H9 (cell line): ENCODE results near the gene R3HDM1. TPM values are rescaled to one million over a fixed set of nuclear protein-coding genes. Genes with fewer than 3 reads are reported as not detected.

Experiments
- DNase-seq: peaks from one replicate; pipeline ENCODE4 v3.0.0-alpha.2; 2017
- H2AFZ ChIP-seq: one replicate; pipeline ENCODE4 v1.6.1; 2013; ENCODE audit warnings: mild to moderate bottlenecking, low read length, control low read depth, moderate library complexity
- H2AK5ac ChIP-seq: 2 replicates; pipeline ENCODE4 v1.6.1; 2013; ENCODE audit warnings: low read length, control low read depth, mixed read lengths; ENCODE audit not compliant: insufficient read length
- H2BK120ac ChIP-seq: one replicate; pipeline ENCODE4 v1.6.1; 2013; ENCODE audit warnings: low read depth, mild to moderate bottlenecking, low read length, control low read depth, inconsistent platforms; ENCODE audit not compliant: poor library complexity, severe bottlenecking
- H2BK12ac ChIP-seq: 2 replicates; pipeline ENCODE4 v1.6.1; 2013; ENCODE audit warnings: low read length, control low read depth, mixed read lengths, low read depth; ENCODE audit not compliant: insufficient read length
- H2BK15ac ChIP-seq: 2 replicates; pipeline ENCODE4 v1.6.1; 2013; ENCODE audit warnings: low read depth, low read length, control low read depth
- H2BK20ac ChIP-seq: one replicate; pipeline ENCODE4 v1.6.1; 2013; ENCODE audit warnings: low read depth, mild to moderate bottlenecking, low read length, control low read depth, inconsistent platforms; ENCODE audit not compliant: poor library complexity, severe bottlenecking
- H2BK5ac ChIP-seq: 2 replicates; pipeline ENCODE4 v1.6.1; 2013; ENCODE audit warnings: low read length, control low read depth, mixed read lengths; ENCODE audit not compliant: insufficient read length
- H3K14ac ChIP-seq: 2 replicates; pipeline ENCODE4 v1.6.1; 2013; ENCODE audit warnings: low read length, control low read depth; ENCODE audit not compliant: insufficient read depth
- H3K18ac ChIP-seq: 2 replicates; pipeline ENCODE4 v1.6.1; 2013; ENCODE audit warnings: low read depth, mild to moderate bottlenecking, mixed read lengths, low read length, control low read depth; ENCODE audit not compliant: insufficient read length
- H3K23ac ChIP-seq: 2 replicates; pipeline ENCODE4 v1.6.1; 2013; ENCODE audit warnings: low read length, control low read depth, mixed read lengths, low read depth; ENCODE audit not compliant: insufficient read length
- H3K23me2 ChIP-seq: 2 replicates; pipeline ENCODE4 v1.6.1; 2013; ENCODE audit warnings: low read depth, mild to moderate bottlenecking, mixed read lengths, low read length, control low read depth; ENCODE audit not compliant: insufficient read length, poor library complexity, severe bottlenecking
- H3K27ac ChIP-seq: 2 replicates; pipeline ENCODE4 v1.5.1; 2013; ENCODE audit warnings: low read length, control low read depth, mixed read lengths, low read depth; ENCODE audit not compliant: insufficient read length
- H3K27me3 ChIP-seq: 2 replicates; pipeline ENCODE4 v1.6.1; 2013; ENCODE audit warnings: low read length, control low read depth, inconsistent platforms; ENCODE audit not compliant: insufficient read depth
- H3K4ac ChIP-seq: 2 replicates; pipeline ENCODE4 v1.6.1; 2013; ENCODE audit warnings: low read depth, mild to moderate bottlenecking, control low read depth, inconsistent platforms, low read length, moderate library complexity
- H3K4me1 ChIP-seq: 2 replicates; pipeline ENCODE4 v1.6.1; 2013; ENCODE audit warnings: low read length, control low read depth, inconsistent platforms; ENCODE audit not compliant: insufficient read depth
- H3K4me2 ChIP-seq: 2 replicates; pipeline ENCODE4 v1.6.1; 2013; ENCODE audit warnings: low read length, control low read depth, mixed read lengths; ENCODE audit not compliant: insufficient read length, insufficient read depth
- H3K56ac ChIP-seq: 2 replicates; pipeline ENCODE4 v1.6.1; 2013; ENCODE audit warnings: low read depth, mild to moderate bottlenecking, mixed read lengths, low read length, control low read depth; ENCODE audit not compliant: insufficient read length
- H3K79me1 ChIP-seq: 2 replicates; pipeline ENCODE4 v1.6.1; 2013; ENCODE audit warnings: low read depth, mild to moderate bottlenecking, moderate library complexity, low read length, control low read depth, inconsistent platforms; ENCODE audit not compliant: insufficient read depth, poor library complexity, severe bottlenecking
- H3K79me2 ChIP-seq: 2 replicates; pipeline ENCODE4 v1.6.1; 2013; ENCODE audit warnings: low read length, control low read depth, inconsistent platforms; ENCODE audit not compliant: insufficient read depth
- H3K9ac ChIP-seq: 2 replicates; pipeline ENCODE4 v1.6.1; 2013; ENCODE audit warnings: low read length, control low read depth, mixed read lengths; ENCODE audit not compliant: insufficient read length; ENCODE audit errors: extremely low read depth
- H3K9me3 ChIP-seq: one replicate; pipeline ENCODE4 v1.6.1; 2013; ENCODE audit warnings: low read depth, low read length, inconsistent platforms; ENCODE audit not compliant: control insufficient read depth
- H3T11ph ChIP-seq: one replicate; pipeline ENCODE4 v1.6.1; 2013; ENCODE audit warnings: mild to moderate bottlenecking, low read length, control low read depth, inconsistent platforms
- H4K20me1 ChIP-seq: one replicate; pipeline ENCODE4 v1.6.1; 2013; ENCODE audit not compliant: control insufficient read depth, insufficient read length, insufficient read depth
- H4K5ac ChIP-seq: 2 replicates; pipeline ENCODE4 v1.6.1; 2013; ENCODE audit warnings: low read depth, mild to moderate bottlenecking, mixed read lengths, low read length, control low read depth; ENCODE audit not compliant: insufficient read length
- H4K8ac ChIP-seq: replicated peaks from 2 replicates; pipeline ENCODE4 v1.6.1; 2013; ENCODE audit warnings: low read length, control low read depth, mixed read lengths, low read depth; ENCODE audit not compliant: insufficient read length
- H4K91ac ChIP-seq: 2 replicates; pipeline ENCODE4 v1.6.1; 2013; ENCODE audit warnings: low read depth, mild to moderate bottlenecking, moderate library complexity, mixed read lengths, low read length, control low read depth; ENCODE audit not compliant: insufficient read length
- H3K27ac Mint-ChIP-seq, 3 experiments: 2 replicates in 2 of 3; 3 replicates in 1 of 3; pipeline ENCODE4 v1.8.0; 2020 to 2021; ENCODE audit warnings: mixed read lengths in 3 of 3, mild to moderate bottlenecking in 1 of 3, moderate library complexity in 1 of 3
- H3K27me3 Mint-ChIP-seq: 2 replicates; pipeline ENCODE4 v1.8.0; 2021; ENCODE audit warnings: low read depth, mild to moderate bottlenecking, moderate library complexity, mixed read lengths
- H3K36me3 Mint-ChIP-seq, 3 experiments: 2 replicates in 2 of 3; 3 replicates in 1 of 3; pipeline ENCODE4 v1.8.0; 2020 to 2021; ENCODE audit warnings: low read depth in 3 of 3, mixed read lengths in 3 of 3; ENCODE audit not compliant: insufficient read depth in 1 of 3
- H3K4me1 Mint-ChIP-seq, 2 experiments: 2 replicates each; pipeline ENCODE4 v1.8.0; 2020; ENCODE audit warnings: mixed read lengths in 2 of 2
- H3K4me3 Mint-ChIP-seq, 2 experiments: 2 replicates in 1 of 2; 3 replicates in 1 of 2; pipeline ENCODE4 v1.8.0; 2020 to 2021; ENCODE audit warnings: mild to moderate bottlenecking in 2 of 2, mixed read lengths in 2 of 2, moderate library complexity in 1 of 2
- H3K9me3 Mint-ChIP-seq, 2 experiments: 2 replicates in 1 of 2; 3 replicates in 1 of 2; pipeline ENCODE4 v1.8.0; 2020; ENCODE audit warnings: mild to moderate bottlenecking in 2 of 2, mixed read lengths in 2 of 2, moderate library complexity in 1 of 2
- WGBS: extraction: QIAGEN DNeasy Blood & Tissue Kit; methylation state at CpG from one replicate; pipeline ENCODE4 v1.1.7; 2013; ENCODE audit warnings: missing lambda C conversion rate, low lambda C conversion rate, mixed read lengths; ENCODE audit not compliant: insufficient read length; ENCODE audit errors: extremely low coverage; 5-methylcytosine and 5-hydroxymethylcytosine counted together
- total RNA-seq: library from RNA; stranded (reverse); gene quantifications from 2 replicates; pipeline ENCODE4 v1.2.1, GENCODE V29; 2021
- TF ChIP-seq, protein P1 (sequence below): fragments of 200-600 bp; sonication (generic); conservative IDR thresholded peaks from 3 replicates; pipeline ENCODE4 v1.8.0; 2021; ENCODE audit warnings: antibody characterized with exemption, mild to moderate bottlenecking

R3HDM1 gene
- total RNA-seq, 1 experiment from 2014 or later: 58.8 TPM

DNA sequence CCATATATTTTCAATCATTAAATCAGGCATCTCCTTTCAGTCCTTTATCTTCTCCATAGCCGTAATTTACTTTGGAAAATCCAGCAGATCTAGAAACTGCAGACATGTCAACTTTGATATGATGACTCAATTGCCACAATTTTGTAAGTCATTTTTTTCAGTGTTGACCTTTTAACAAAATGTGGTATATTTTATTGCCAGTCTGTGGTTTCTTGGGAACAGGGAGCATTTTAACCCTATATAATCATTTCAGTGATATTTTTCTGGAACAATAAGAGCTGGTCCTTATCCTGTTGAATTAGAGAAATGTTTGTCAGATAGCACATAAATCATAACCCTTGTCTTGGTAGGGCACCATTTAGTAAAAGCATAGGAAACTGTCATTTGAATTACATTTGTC is 119.4 kb downstream of the R3HDM1 start:
- TF ChIP-seq, protein P1, sequence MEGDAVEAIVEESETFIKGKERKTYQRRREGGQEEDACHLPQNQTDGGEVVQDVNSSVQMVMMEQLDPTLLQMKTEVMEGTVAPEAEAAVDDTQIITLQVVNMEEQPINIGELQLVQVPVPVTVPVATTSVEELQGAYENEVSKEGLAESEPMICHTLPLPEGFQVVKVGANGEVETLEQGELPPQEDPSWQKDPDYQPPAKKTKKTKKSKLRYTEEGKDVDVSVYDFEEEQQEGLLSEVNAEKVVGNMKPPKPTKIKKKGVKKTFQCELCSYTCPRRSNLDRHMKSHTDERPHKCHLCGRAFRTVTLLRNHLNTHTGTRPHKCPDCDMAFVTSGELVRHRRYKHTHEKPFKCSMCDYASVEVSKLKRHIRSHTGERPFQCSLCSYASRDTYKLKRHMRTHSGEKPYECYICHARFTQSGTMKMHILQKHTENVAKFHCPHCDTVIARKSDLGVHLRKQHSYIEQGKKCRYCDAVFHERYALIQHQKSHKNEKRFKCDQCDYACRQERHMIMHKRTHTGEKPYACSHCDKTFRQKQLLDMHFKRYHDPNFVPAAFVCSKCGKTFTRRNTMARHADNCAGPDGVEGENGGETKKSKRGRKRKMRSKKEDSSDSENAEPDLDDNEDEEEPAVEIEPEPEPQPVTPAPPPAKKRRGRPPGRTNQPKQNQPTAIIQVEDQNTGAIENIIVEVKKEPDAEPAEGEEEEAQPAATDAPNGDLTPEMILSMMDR: no peak

More for the DNA sequence above, 119.4 kb downstream of the R3HDM1 start:
- H3K23me2 ChIP-seq: no peaks in the 10 kb centered on the region
- no peaks in the 10 kb centered on the region for H3K27me3 ChIP-seq
- H3K9me3 ChIP-seq: no peaks in the 10 kb centered on the region
- H4K8ac ChIP-seq: no peak overlapping the region
- no peak overlapping the region for H3T11ph ChIP-seq
- no peak overlapping the region for H2BK5ac ChIP-seq
- no peak overlapping the region for H2BK15ac ChIP-seq
- no peak overlapping the region for H2BK120ac ChIP-seq
- no CpG with 5 or more reads among the region's 1 CpG for WGBS
- no peak overlapping the region for H3K56ac ChIP-seq
- H4K91ac ChIP-seq: no peak overlapping the region
- no peak overlapping the region for H3K18ac ChIP-seq
- no peak overlapping the region for H3K23ac ChIP-seq
- no peaks in the 10 kb centered on the region for H3K79me1 ChIP-seq
- H2BK20ac ChIP-seq: no peak overlapping the region
- no peak overlapping the region for H3K27ac Mint-ChIP-seq
- H3K27ac ChIP-seq: no peak overlapping the region
- no peaks in the 10 kb centered on the region for H3K27me3 Mint-ChIP-seq
- no peak overlapping the region for H3K14ac ChIP-seq
- no peaks in the 10 kb centered on the region for H3K4me1 Mint-ChIP-seq
- 0 out of 5 replicates have a peak, but pooled peaks cover 0 to 4% of the 10 kb centered on the region in 2 experiments for H3K9me3 Mint-ChIP-seq
- H3K4me1 ChIP-seq: no peaks in the 10 kb centered on the region
- no peak overlapping the region for H3K9ac ChIP-seq
- H3K4ac ChIP-seq: no peak overlapping the region
- H3K4me2 ChIP-seq: no peak overlapping the region
- H3K4me3 Mint-ChIP-seq: no peak overlapping the region
- H4K5ac ChIP-seq: no peak overlapping the region
- H2AK5ac ChIP-seq: no peak overlapping the region
- H2AFZ ChIP-seq: no peak overlapping the region
- no peak for DNase-seq
- H2BK12ac ChIP-seq: no peak overlapping the region
- no peaks in the 10 kb centered on the region for H3K79me2 ChIP-seq
- peaks cover 33 to 59% (median 54%) of the 10 kb centered on the region in 3 experiments for H3K36me3 Mint-ChIP-seq
- no peaks in the 10 kb centered on the region for H4K20me1 ChIP-seq
